H9 (cell line): ENCODE results near the gene PRR14. TPM values are rescaled to one million over a fixed set of nuclear protein-coding genes. Genes with fewer than 3 reads are reported as not detected.

ENCODE experiments used
- DNase-seq: peaks from one replicate; pipeline ENCODE4 v3.0.0-alpha.2; 2017
- H2AFZ ChIP-seq: one replicate; pipeline ENCODE4 v1.6.1; 2013; ENCODE audit warnings: mild to moderate bottlenecking, low read length, control low read depth, moderate library complexity
- H2AK5ac ChIP-seq: 2 replicates; pipeline ENCODE4 v1.6.1; 2013; ENCODE audit warnings: low read length, control low read depth, mixed read lengths; ENCODE audit not compliant: insufficient read length
- H2BK120ac ChIP-seq: one replicate; pipeline ENCODE4 v1.6.1; 2013; ENCODE audit warnings: low read depth, mild to moderate bottlenecking, low read length, control low read depth, inconsistent platforms; ENCODE audit not compliant: poor library complexity, severe bottlenecking
- H2BK12ac ChIP-seq: 2 replicates; pipeline ENCODE4 v1.6.1; 2013; ENCODE audit warnings: low read length, control low read depth, mixed read lengths, low read depth; ENCODE audit not compliant: insufficient read length
- H2BK15ac ChIP-seq: 2 replicates; pipeline ENCODE4 v1.6.1; 2013; ENCODE audit warnings: low read depth, low read length, control low read depth
- H2BK20ac ChIP-seq: one replicate; pipeline ENCODE4 v1.6.1; 2013; ENCODE audit warnings: low read depth, mild to moderate bottlenecking, low read length, control low read depth, inconsistent platforms; ENCODE audit not compliant: poor library complexity, severe bottlenecking
- H2BK5ac ChIP-seq: 2 replicates; pipeline ENCODE4 v1.6.1; 2013; ENCODE audit warnings: low read length, control low read depth, mixed read lengths; ENCODE audit not compliant: insufficient read length
- H3K14ac ChIP-seq: 2 replicates; pipeline ENCODE4 v1.6.1; 2013; ENCODE audit warnings: low read length, control low read depth; ENCODE audit not compliant: insufficient read depth
- H3K18ac ChIP-seq: 2 replicates; pipeline ENCODE4 v1.6.1; 2013; ENCODE audit warnings: low read depth, mild to moderate bottlenecking, mixed read lengths, low read length, control low read depth; ENCODE audit not compliant: insufficient read length
- H3K23ac ChIP-seq: 2 replicates; pipeline ENCODE4 v1.6.1; 2013; ENCODE audit warnings: low read length, control low read depth, mixed read lengths, low read depth; ENCODE audit not compliant: insufficient read length
- H3K23me2 ChIP-seq: 2 replicates; pipeline ENCODE4 v1.6.1; 2013; ENCODE audit warnings: low read depth, mild to moderate bottlenecking, mixed read lengths, low read length, control low read depth; ENCODE audit not compliant: insufficient read length, poor library complexity, severe bottlenecking
- H3K27ac ChIP-seq: 2 replicates; pipeline ENCODE4 v1.5.1; 2013; ENCODE audit warnings: low read length, control low read depth, mixed read lengths, low read depth; ENCODE audit not compliant: insufficient read length
- H3K27me3 ChIP-seq: 2 replicates; pipeline ENCODE4 v1.6.1; 2013; ENCODE audit warnings: low read length, control low read depth, inconsistent platforms; ENCODE audit not compliant: insufficient read depth
- H3K4ac ChIP-seq: 2 replicates; pipeline ENCODE4 v1.6.1; 2013; ENCODE audit warnings: low read depth, mild to moderate bottlenecking, control low read depth, inconsistent platforms, low read length, moderate library complexity
- H3K4me1 ChIP-seq: 2 replicates; pipeline ENCODE4 v1.6.1; 2013; ENCODE audit warnings: low read length, control low read depth, inconsistent platforms; ENCODE audit not compliant: insufficient read depth
- H3K4me2 ChIP-seq: 2 replicates; pipeline ENCODE4 v1.6.1; 2013; ENCODE audit warnings: low read length, control low read depth, mixed read lengths; ENCODE audit not compliant: insufficient read length, insufficient read depth
- H3K56ac ChIP-seq: 2 replicates; pipeline ENCODE4 v1.6.1; 2013; ENCODE audit warnings: low read depth, mild to moderate bottlenecking, mixed read lengths, low read length, control low read depth; ENCODE audit not compliant: insufficient read length
- H3K79me1 ChIP-seq: 2 replicates; pipeline ENCODE4 v1.6.1; 2013; ENCODE audit warnings: low read depth, mild to moderate bottlenecking, moderate library complexity, low read length, control low read depth, inconsistent platforms; ENCODE audit not compliant: insufficient read depth, poor library complexity, severe bottlenecking
- H3K79me2 ChIP-seq: 2 replicates; pipeline ENCODE4 v1.6.1; 2013; ENCODE audit warnings: low read length, control low read depth, inconsistent platforms; ENCODE audit not compliant: insufficient read depth
- H3K9ac ChIP-seq: 2 replicates; pipeline ENCODE4 v1.6.1; 2013; ENCODE audit warnings: low read length, control low read depth, mixed read lengths; ENCODE audit not compliant: insufficient read length; ENCODE audit errors: extremely low read depth
- H3K9me3 ChIP-seq: one replicate; pipeline ENCODE4 v1.6.1; 2013; ENCODE audit warnings: low read depth, low read length, inconsistent platforms; ENCODE audit not compliant: control insufficient read depth
- H3T11ph ChIP-seq: one replicate; pipeline ENCODE4 v1.6.1; 2013; ENCODE audit warnings: mild to moderate bottlenecking, low read length, control low read depth, inconsistent platforms
- H4K20me1 ChIP-seq: one replicate; pipeline ENCODE4 v1.6.1; 2013; ENCODE audit not compliant: control insufficient read depth, insufficient read length, insufficient read depth
- H4K5ac ChIP-seq: 2 replicates; pipeline ENCODE4 v1.6.1; 2013; ENCODE audit warnings: low read depth, mild to moderate bottlenecking, mixed read lengths, low read length, control low read depth; ENCODE audit not compliant: insufficient read length
- H4K8ac ChIP-seq: replicated peaks from 2 replicates; pipeline ENCODE4 v1.6.1; 2013; ENCODE audit warnings: low read length, control low read depth, mixed read lengths, low read depth; ENCODE audit not compliant: insufficient read length
- H4K91ac ChIP-seq: 2 replicates; pipeline ENCODE4 v1.6.1; 2013; ENCODE audit warnings: low read depth, mild to moderate bottlenecking, moderate library complexity, mixed read lengths, low read length, control low read depth; ENCODE audit not compliant: insufficient read length
- H3K27ac Mint-ChIP-seq, 3 experiments: 2 replicates in 2 of 3; 3 replicates in 1 of 3; pipeline ENCODE4 v1.8.0; 2020 to 2021; ENCODE audit warnings: mixed read lengths in 3 of 3, mild to moderate bottlenecking in 1 of 3, moderate library complexity in 1 of 3
- H3K27me3 Mint-ChIP-seq: 2 replicates; pipeline ENCODE4 v1.8.0; 2021; ENCODE audit warnings: low read depth, mild to moderate bottlenecking, moderate library complexity, mixed read lengths
- H3K36me3 Mint-ChIP-seq, 3 experiments: 2 replicates in 2 of 3; 3 replicates in 1 of 3; pipeline ENCODE4 v1.8.0; 2020 to 2021; ENCODE audit warnings: low read depth in 3 of 3, mixed read lengths in 3 of 3; ENCODE audit not compliant: insufficient read depth in 1 of 3
- H3K4me1 Mint-ChIP-seq, 2 experiments: 2 replicates each; pipeline ENCODE4 v1.8.0; 2020; ENCODE audit warnings: mixed read lengths in 2 of 2
- H3K4me3 Mint-ChIP-seq, 2 experiments: 2 replicates in 1 of 2; 3 replicates in 1 of 2; pipeline ENCODE4 v1.8.0; 2020 to 2021; ENCODE audit warnings: mild to moderate bottlenecking in 2 of 2, mixed read lengths in 2 of 2, moderate library complexity in 1 of 2
- H3K9me3 Mint-ChIP-seq, 2 experiments: 2 replicates in 1 of 2; 3 replicates in 1 of 2; pipeline ENCODE4 v1.8.0; 2020; ENCODE audit warnings: mild to moderate bottlenecking in 2 of 2, mixed read lengths in 2 of 2, moderate library complexity in 1 of 2
- WGBS: extraction: QIAGEN DNeasy Blood & Tissue Kit; methylation state at CpG from one replicate; pipeline ENCODE4 v1.1.7; 2013; ENCODE audit warnings: missing lambda C conversion rate, low lambda C conversion rate, mixed read lengths; ENCODE audit not compliant: insufficient read length; ENCODE audit errors: extremely low coverage; 5-methylcytosine and 5-hydroxymethylcytosine counted together
- total RNA-seq: library from RNA; stranded (reverse); gene quantifications from 2 replicates; pipeline ENCODE4 v1.2.1, GENCODE V29; 2021
- TF ChIP-seq, protein P1 (sequence below): fragments of 200-600 bp; sonication (generic); conservative IDR thresholded peaks from 3 replicates; pipeline ENCODE4 v1.8.0; 2021; ENCODE audit warnings: antibody characterized with exemption, mild to moderate bottlenecking

PRR14 gene
- total RNA-seq, 1 experiment from 2014 or later: 11.6 TPM

GRCh38 chr16:30675143-30675542 lies 24.4 kb downstream of the PRR14 start:
- no peak overlapping the region for H2BK20ac ChIP-seq
- H2AK5ac ChIP-seq: no peak overlapping the region
- H4K91ac ChIP-seq: no peak overlapping the region
- Mint-ChIP-seq H3K36me3 (0 out of 7 replicates have a peak, but pooled peaks cover 0 to 3% (median 0%) of the 10 kb centered on the region in 3 experiments), H3K27me3 (peaks cover 98% of the 10 kb centered on the region), H3K4me3 (no peak overlapping the region), H3K9me3 (peaks cover 5 to 23% of the 10 kb centered on the region in 2 experiments; a peak in 3 of 5 replicates), H3K27ac (no peak overlapping the region), H3K4me1 (peaks cover 7 to 9% of the 10 kb centered on the region in 2 experiments)
- H3K27me3 ChIP-seq: peaks cover 77% of the 10 kb centered on the region
- no peak overlapping the region for H2BK12ac ChIP-seq
- no peak overlapping the region for H2AFZ ChIP-seq
- H2BK15ac ChIP-seq: no peak overlapping the region
- H3K4me1 ChIP-seq: no peaks in the 10 kb centered on the region
- H3K23me2 ChIP-seq: peaks cover under 1% of the 10 kb centered on the region
- H2BK5ac ChIP-seq: no peak overlapping the region
- peaks cover 2% of the 10 kb centered on the region for H4K20me1 ChIP-seq
- no peak overlapping the region for H3K4me2 ChIP-seq
- H3K27ac ChIP-seq: no peak overlapping the region
- no peak overlapping the region for H3K4ac ChIP-seq
- no peak overlapping the region for H2BK120ac ChIP-seq
- no peak overlapping the region for H4K8ac ChIP-seq
- no peak overlapping the region for H3K14ac ChIP-seq
- H3K56ac ChIP-seq: no peak overlapping the region
- H3T11ph ChIP-seq: no peak overlapping the region
- H4K5ac ChIP-seq: no peak overlapping the region
- H3K23ac ChIP-seq: no peak overlapping the region
- H3K79me2 ChIP-seq: no peaks in the 10 kb centered on the region
- no peaks in the 10 kb centered on the region for H3K79me1 ChIP-seq
- TF ChIP-seq, protein P1, sequence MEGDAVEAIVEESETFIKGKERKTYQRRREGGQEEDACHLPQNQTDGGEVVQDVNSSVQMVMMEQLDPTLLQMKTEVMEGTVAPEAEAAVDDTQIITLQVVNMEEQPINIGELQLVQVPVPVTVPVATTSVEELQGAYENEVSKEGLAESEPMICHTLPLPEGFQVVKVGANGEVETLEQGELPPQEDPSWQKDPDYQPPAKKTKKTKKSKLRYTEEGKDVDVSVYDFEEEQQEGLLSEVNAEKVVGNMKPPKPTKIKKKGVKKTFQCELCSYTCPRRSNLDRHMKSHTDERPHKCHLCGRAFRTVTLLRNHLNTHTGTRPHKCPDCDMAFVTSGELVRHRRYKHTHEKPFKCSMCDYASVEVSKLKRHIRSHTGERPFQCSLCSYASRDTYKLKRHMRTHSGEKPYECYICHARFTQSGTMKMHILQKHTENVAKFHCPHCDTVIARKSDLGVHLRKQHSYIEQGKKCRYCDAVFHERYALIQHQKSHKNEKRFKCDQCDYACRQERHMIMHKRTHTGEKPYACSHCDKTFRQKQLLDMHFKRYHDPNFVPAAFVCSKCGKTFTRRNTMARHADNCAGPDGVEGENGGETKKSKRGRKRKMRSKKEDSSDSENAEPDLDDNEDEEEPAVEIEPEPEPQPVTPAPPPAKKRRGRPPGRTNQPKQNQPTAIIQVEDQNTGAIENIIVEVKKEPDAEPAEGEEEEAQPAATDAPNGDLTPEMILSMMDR: no peak
- DNase-seq: no peak
- no peak overlapping the region for H3K18ac ChIP-seq
- no peak overlapping the region for H3K9ac ChIP-seq
- WGBS: no CpG with 5 or more reads among the region's 10 CpGs
- no peaks in the 10 kb centered on the region for H3K9me3 ChIP-seq
